Epithelial cell of proximal tubule (primary cell): ENCODE data around the gene TIMM8B. TPM values are rescaled to one million over a fixed set of nuclear protein-coding genes. Genes with fewer than 3 reads are reported as not detected.
A peak's percentile ranks its signal among the peaks of the same experiment; 100 is the strongest.

Experiments
- DNase-seq: peaks from one replicate; pipeline ENCODE4 v3.0.0-alpha.2; 2011; ENCODE audit warnings: low read depth
- H3K4me3 ChIP-seq: 2 replicates; pipeline ENCODE4 v1.5.1; 2011; ENCODE audit warnings: low read depth, mild to moderate bottlenecking, low read length
- CTCF ChIP-seq: conservative IDR thresholded peaks from 2 replicates; pipeline ENCODE4 v1.5.1; 2012; ENCODE audit warnings: low read depth, mild to moderate bottlenecking, low read length
- total RNA-seq: library from RNA; depleted of rRNA; stranded (reverse); fragments of >200 nt; gene quantifications from 2 replicates; pipeline ENCODE4 v1.2.3, GENCODE V29; 2015

TIMM8B gene
- 38.1 and 70.8 TPM in 2 replicates for total RNA-seq

GRCh38 chr11:112086422-112087191 lies at the start of gene TIMM8B, which contains the start of gene SDHD:
TSS of gene TIMM8B (minus strand) at chr11:112086756. CDS start at chr11:112086723, 33 bp downstream.
TSS of gene SDHD (plus strand) at chr11:112086873. CDS start at chr11:112086908, 35 bp downstream.
- H3K4me3 ChIP-seq, result peak within 1 kb of the TSS; percentile 83
- TF ChIP-seq CTCF, result peak; percentile 31
- DNase-seq, result peak; percentile 78

- no peak for TF ChIP-seq CTCF
- no peak overlapping the region for H3K4me3 ChIP-seq
- DNase-seq, result no peak
Observed at GRCh38 chr11:112134473-112134872, 47.9 kb upstream of the TIMM8B start.

GRCh38 chr11:112132737-112133136 lies 46.2 kb upstream of the TIMM8B start:
- H3K4me3 ChIP-seq, result no peak overlapping the region
- no peak for DNase-seq
- TF ChIP-seq CTCF, result no peak

- no peak overlapping the region for H3K4me3 ChIP-seq
- no peak for DNase-seq
- TF ChIP-seq CTCF, result no peak
Observed at GRCh38 chr11:112129656-112130055, 43.1 kb upstream of the TIMM8B start.

- no peak for DNase-seq
- no peak overlapping the region for H3K4me3 ChIP-seq
- TF ChIP-seq CTCF, result no peak
Observed at GRCh38 chr11:112128483-112129121, 42.0 kb upstream of the TIMM8B start.

- TF ChIP-seq CTCF, result no peak
- no peak overlapping the region for H3K4me3 ChIP-seq
- no peak for DNase-seq
Observed at GRCh38 chr11:112127056-112127455, 40.5 kb upstream of the TIMM8B start.
